GM12892 (cell line): Measurements from ENCODE around the gene CENPO.

Experiments
- POLR2A ChIP-seq: IDR thresholded peaks from 2 replicates; pipeline ENCODE4 v1.6.1; 2011; ENCODE audit warnings: low read depth, low read length, control low read depth
- POLR2AphosphoS5 ChIP-seq: IDR thresholded peaks from 2 replicates; pipeline ENCODE4 v1.6.1; 2011; ENCODE audit warnings: low read depth, low read length, control low read depth
- TAF1 ChIP-seq: IDR thresholded peaks from 2 replicates; pipeline ENCODE4 v1.6.1; 2011; ENCODE audit warnings: low read depth, mild to moderate bottlenecking, control low read depth, low read length, borderline replicate concordance

- no peak for TF ChIP-seq POLR2AphosphoS5
- no peak for TF ChIP-seq POLR2A
- TF ChIP-seq TAF1 = no peak
Measured at GRCh38 chr2:24791452-24791851, 1.8 kb upstream of the CENPO start.
